Measurements from ENCODE around the gene TRAF3IP1. TPM values are rescaled to one million over a fixed set of nuclear protein-coding genes. Genes with fewer than 3 reads are reported as not detected.

The TRAF3IP1 gene
- total and polyA plus RNA-seq, 2 of the 13 experiments (the other 11 are each of a cell fraction or from before 2014, with no cell fraction given) = 4.1 to 12.9 TPM

- TF ChIP-seq BRCA1 (CRISPR knock-in tag; IDR thresholded peaks at IDR 0.05) (no peak), PRDM4 (CRISPR knock-in tag; IDR thresholded peaks at IDR 0.05; ENCODE audit: borderline replicate concordance) (no peak), NCOA1 (CRISPR knock-in tag; IDR thresholded peaks at IDR 0.05) (0 out of 2 replicates have a peak, but pooled peaks have one; percentile 68), RERE (CRISPR knock-in tag; IDR thresholded peaks at IDR 0.05; ENCODE audit: low read depth) (peak; percentile 18; the same call in 1 of the 2 replicates), DMAP1 (CRISPR knock-in tag; IDR thresholded peaks at IDR 0.05) (peak; percentile 77; the same call in 1 of the 2 replicates), MAFG (CRISPR knock-in tag; IDR thresholded peaks at IDR 0.05) (peak; percentile 45; the same call in 1 of the 2 replicates), JDP2 (CRISPR knock-in tag; IDR thresholded peaks at IDR 0.05; ENCODE audit: borderline replicate concordance) (no peak), GABPB1 (CRISPR knock-in tag; IDR thresholded peaks at IDR 0.05) (peak; percentile 30; the same call in 1 of the 2 replicates), ZNF12 (CRISPR knock-in tag; IDR thresholded peaks at IDR 0.05) (peak; percentile 10; the same call in 1 of the 2 replicates), ZNF550 (CRISPR knock-in tag; IDR thresholded peaks at IDR 0.05; ENCODE audit: borderline replicate concordance) (0 out of 2 replicates have a peak, but pooled peaks have one; percentile 45), HMG20B (CRISPR knock-in tag; conservative IDR thresholded peaks at IDR 0.05) (0 out of 2 replicates have a peak, but pooled peaks have one; percentile 23), YY1 (IDR thresholded peaks at IDR 0.05; ENCODE audit: insufficient read depth, insufficient replicate concordance, low read depth, low read length) (no peak)
- TF ChIP-seq, protein P1, sequence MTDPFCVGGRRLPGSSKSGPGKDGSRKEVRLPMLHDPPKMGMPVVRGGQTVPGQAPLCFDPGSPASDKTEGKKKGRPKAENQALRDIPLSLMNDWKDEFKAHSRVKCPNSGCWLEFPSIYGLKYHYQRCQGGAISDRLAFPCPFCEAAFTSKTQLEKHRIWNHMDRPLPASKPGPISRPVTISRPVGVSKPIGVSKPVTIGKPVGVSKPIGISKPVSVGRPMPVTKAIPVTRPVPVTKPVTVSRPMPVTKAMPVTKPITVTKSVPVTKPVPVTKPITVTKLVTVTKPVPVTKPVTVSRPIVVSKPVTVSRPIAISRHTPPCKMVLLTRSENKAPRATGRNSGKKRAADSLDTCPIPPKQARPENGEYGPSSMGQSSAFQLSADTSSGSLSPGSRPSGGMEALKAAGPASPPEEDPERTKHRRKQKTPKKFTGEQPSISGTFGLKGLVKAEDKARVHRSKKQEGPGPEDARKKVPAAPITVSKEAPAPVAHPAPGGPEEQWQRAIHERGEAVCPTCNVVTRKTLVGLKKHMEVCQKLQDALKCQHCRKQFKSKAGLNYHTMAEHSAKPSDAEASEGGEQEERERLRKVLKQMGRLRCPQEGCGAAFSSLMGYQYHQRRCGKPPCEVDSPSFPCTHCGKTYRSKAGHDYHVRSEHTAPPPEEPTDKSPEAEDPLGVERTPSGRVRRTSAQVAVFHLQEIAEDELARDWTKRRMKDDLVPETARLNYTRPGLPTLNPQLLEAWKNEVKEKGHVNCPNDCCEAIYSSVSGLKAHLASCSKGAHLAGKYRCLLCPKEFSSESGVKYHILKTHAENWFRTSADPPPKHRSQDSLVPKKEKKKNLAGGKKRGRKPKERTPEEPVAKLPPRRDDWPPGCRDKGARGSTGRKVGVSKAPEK (CRISPR knock-in tag; IDR thresholded peaks at IDR 0.05; ENCODE audit: borderline replicate concordance) = peak; percentile 61; the same call in 1 of the 2 replicates
- TF ChIP-seq, protein P2, sequence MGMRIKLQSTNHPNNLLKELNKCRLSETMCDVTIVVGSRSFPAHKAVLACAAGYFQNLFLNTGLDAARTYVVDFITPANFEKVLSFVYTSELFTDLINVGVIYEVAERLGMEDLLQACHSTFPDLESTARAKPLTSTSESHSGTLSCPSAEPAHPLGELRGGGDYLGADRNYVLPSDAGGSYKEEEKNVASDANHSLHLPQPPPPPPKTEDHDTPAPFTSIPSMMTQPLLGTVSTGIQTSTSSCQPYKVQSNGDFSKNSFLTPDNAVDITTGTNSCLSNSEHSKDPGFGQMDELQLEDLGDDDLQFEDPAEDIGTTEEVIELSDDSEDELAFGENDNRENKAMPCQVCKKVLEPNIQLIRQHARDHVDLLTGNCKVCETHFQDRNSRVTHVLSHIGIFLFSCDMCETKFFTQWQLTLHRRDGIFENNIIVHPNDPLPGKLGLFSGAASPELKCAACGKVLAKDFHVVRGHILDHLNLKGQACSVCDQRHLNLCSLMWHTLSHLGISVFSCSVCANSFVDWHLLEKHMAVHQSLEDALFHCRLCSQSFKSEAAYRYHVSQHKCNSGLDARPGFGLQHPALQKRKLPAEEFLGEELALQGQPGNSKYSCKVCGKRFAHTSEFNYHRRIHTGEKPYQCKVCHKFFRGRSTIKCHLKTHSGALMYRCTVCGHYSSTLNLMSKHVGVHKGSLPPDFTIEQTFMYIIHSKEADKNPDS (CRISPR knock-in tag; IDR thresholded peaks at IDR 0.05) = no peak
These were observed 25.8 kb upstream of the TRAF3IP1 start (continued) for GRCh38 chr2:238294393-238295143.
